Activated CD8-positive, alpha-beta T cell treated with anti-CD3 and anti-CD28 coated beads, Interleukin-2, amount 10 ng/mL, durations not matched to agents 7 days and 5 days (primary cell): ENCODE measurements around the gene CARS2. TPM values are rescaled to one million over a fixed set of nuclear protein-coding genes. Genes with fewer than 3 reads are reported as not detected.
"Not testable (repeated sequence)": the region's sequence is repeated elsewhere in the genome, so short reads cannot be mapped to it uniquely, and the experiment has no call there.

Experiments
- ATAC-seq: fragments of 150-1000 bp; cut with Tn5 transposase; one replicate; pipeline ENCODE4 v1.10.0; 2021; ENCODE audit warnings: moderate library complexity
- CTCF ChIA-PET: fragments of 350-600 bp; sonication (Branson Sonifier 250); formaldehyde crosslinking; loops from one replicate; lab custom pipeline; 2021; ENCODE audit warnings: antibody characterized with exemption; lab: Charles Lee
- POLR2A ChIA-PET: fragments of 350-600 bp; sonication (Branson Sonifier 250); formaldehyde crosslinking; loops from one replicate; lab custom pipeline; 2021; ENCODE audit warnings: antibody characterized with exemption; lab: Charles Lee
- DNase-seq: peaks from one replicate; pipeline ENCODE4 v3.0.0-alpha.2; 2020
- H3K27ac Mint-ChIP-seq: one replicate; pipeline ENCODE4 v1.8.0; 2021; ENCODE audit warnings: mild to moderate bottlenecking, mixed read lengths
- H3K27me3 Mint-ChIP-seq: one replicate; pipeline ENCODE4 v1.8.0; 2021; ENCODE audit warnings: low read depth, mixed read lengths
- H3K36me3 Mint-ChIP-seq: one replicate; pipeline ENCODE4 v1.8.0; 2021; ENCODE audit warnings: low read depth, mixed read lengths
- H3K4me1 Mint-ChIP-seq: one replicate; pipeline ENCODE4 v1.8.0; 2021; ENCODE audit warnings: low read depth, mixed read lengths
- H3K4me3 Mint-ChIP-seq: one replicate; pipeline ENCODE4 v1.8.0; 2021; ENCODE audit warnings: mild to moderate bottlenecking, mixed read lengths
- H3K9me3 Mint-ChIP-seq: one replicate; pipeline ENCODE4 v1.8.0; 2022; ENCODE audit warnings: mixed read lengths; ENCODE audit not compliant: insufficient read depth
- total RNA-seq, 2 experiments: library from RNA; stranded (reverse); gene quantifications; one replicate each; pipeline ENCODE4 v1.2.3, GENCODE V29; 2021

Gene CARS2
- total RNA-seq, 2 experiments from 2014 or later = 73.1 to 79.9 TPM

GRCh38 chr13:110610955-110611595 is 94.8 kb downstream of the CARS2 start:
- Mint-ChIP-seq H3K36me3 (peaks cover 4% of the 10 kb centered on the region), H3K9me3 (peaks cover 4% of the 10 kb centered on the region), H3K4me1 (peaks cover 6% of the 10 kb centered on the region), H3K4me3 (no peak overlapping the region), H3K27ac (no peak overlapping the region), H3K27me3 (peaks cover 4% of the 10 kb centered on the region)
- ATAC-seq (no peak), DNase-seq (no peak)
- ChIA-PET POLR2A (no interaction called here), CTCF (interaction anchor here (0.7 kb wide), 1 partner anchor 10 kb away, joined by 3 read pairs; no protein-coding TSS in a partner anchor)

- DNase-seq (no peak), ATAC-seq (no peak)
- H3K4me1 Mint-ChIP-seq = no peaks in the 10 kb centered on the region
- ChIA-PET POLR2A (no interaction called here), CTCF (no interaction called here)
- no peaks in the 10 kb centered on the region for H3K9me3 Mint-ChIP-seq
- no peak overlapping the region for H3K27ac Mint-ChIP-seq
- H3K36me3 Mint-ChIP-seq = no peaks in the 10 kb centered on the region
- peaks cover 4% of the 10 kb centered on the region for H3K27me3 Mint-ChIP-seq
- H3K4me3 Mint-ChIP-seq = no peak overlapping the region
These were observed 98.2 kb downstream of the CARS2 start for GRCh38 chr13:110607675-110608224.

GRCh38 chr13:110606281-110606680 is 99.6 kb downstream of the CARS2 start:
- POLR2A ChIA-PET, H3K27me3 Mint-ChIP-seq, ATAC-seq, H3K4me1 Mint-ChIP-seq, CTCF ChIA-PET, H3K27ac Mint-ChIP-seq, H3K36me3 Mint-ChIP-seq, H3K9me3 Mint-ChIP-seq, H3K4me3 Mint-ChIP-seq, DNase-seq: not testable (repeated sequence)

GRCh38 chr13:110605132-110605531 is 100.8 kb downstream of the CARS2 start:
- H3K27ac Mint-ChIP-seq = no peak overlapping the region
- no peak for DNase-seq
- H3K4me1 Mint-ChIP-seq = no peaks in the 10 kb centered on the region
- H3K9me3 Mint-ChIP-seq = no peaks in the 10 kb centered on the region
- CTCF ChIA-PET = no interaction called here
- no peak for ATAC-seq
- no peaks in the 10 kb centered on the region for H3K27me3 Mint-ChIP-seq
- H3K36me3 Mint-ChIP-seq = no peaks in the 10 kb centered on the region
- no peak overlapping the region for H3K4me3 Mint-ChIP-seq
- POLR2A ChIA-PET = no interaction called here

GRCh38 chr13:110600980-110601379 is 104.9 kb downstream of the CARS2 start:
- Mint-ChIP-seq H3K4me3 (no peak overlapping the region), H3K4me1 (no peaks in the 10 kb centered on the region), H3K9me3 (no peaks in the 10 kb centered on the region), H3K27me3 (peaks cover 3% of the 10 kb centered on the region), H3K36me3 (no peaks in the 10 kb centered on the region), H3K27ac (no peak overlapping the region)
- DNase-seq = no peak
- ChIA-PET CTCF (interaction anchor here (0.6 kb wide), 1 partner anchor 10 kb away, joined by 3 read pairs; no protein-coding TSS in a partner anchor), POLR2A (interaction anchor here (1.3 kb wide), 1 partner anchor 16 kb away, joined by 3 read pairs; no protein-coding TSS in a partner anchor)
- no peak for ATAC-seq

- Mint-ChIP-seq H3K4me3 (no peak overlapping the region), H3K36me3 (no peaks in the 10 kb centered on the region), H3K27me3 (peaks cover 3% of the 10 kb centered on the region), H3K9me3 (no peaks in the 10 kb centered on the region), H3K27ac (no peak overlapping the region), H3K4me1 (no peaks in the 10 kb centered on the region)
- DNase-seq (no peak), ATAC-seq (no peak)
- ChIA-PET POLR2A (no interaction called here), CTCF (no interaction called here)
These were observed 105.6 kb downstream of the CARS2 start for GRCh38 chr13:110600261-110600819.

- ChIA-PET CTCF (no interaction called here), POLR2A (no interaction called here)
- ATAC-seq (no peak), DNase-seq (no peak)
- Mint-ChIP-seq H3K4me3 (no peak overlapping the region), H3K4me1 (no peaks in the 10 kb centered on the region), H3K36me3 (no peaks in the 10 kb centered on the region), H3K27me3 (peaks cover 4% of the 10 kb centered on the region), H3K27ac (no peak overlapping the region), H3K9me3 (no peaks in the 10 kb centered on the region)
These were observed 108.8 kb downstream of the CARS2 start for GRCh38 chr13:110597041-110597689.

GRCh38 chr13:110593430-110594130 is 112.3 kb downstream of the CARS2 start:
- Mint-ChIP-seq H3K27ac (no peak overlapping the region), H3K27me3 (peaks cover 23% of the 10 kb centered on the region), H3K4me3 (no peak overlapping the region), H3K36me3 (no peaks in the 10 kb centered on the region), H3K9me3 (no peaks in the 10 kb centered on the region), H3K4me1 (no peaks in the 10 kb centered on the region)
- CTCF ChIA-PET = interaction anchor here (0.6 to 1.7 kb wide), 10 partner anchors 22 to 320 kb away, joined by 3 to 6 read pairs (median 4); partner anchors contain the start of genes ING1 and NAXD
- POLR2A ChIA-PET = interaction anchor here (1.0 kb wide), 1 partner anchor 119 kb away, joined by 3 read pairs; no protein-coding TSS in a partner anchor
- peak; percentile 76 for ATAC-seq
- DNase-seq = peak; percentile 30

- Mint-ChIP-seq H3K9me3 (no peaks in the 10 kb centered on the region), H3K36me3 (no peaks in the 10 kb centered on the region), H3K4me3 (no peak overlapping the region), H3K27ac (no peak overlapping the region), H3K4me1 (no peaks in the 10 kb centered on the region), H3K27me3 (peaks cover 29% of the 10 kb centered on the region)
- ATAC-seq = no peak
- ChIA-PET POLR2A (no interaction called here), CTCF (no interaction called here)
- no peak for DNase-seq
These were observed 113.3 kb downstream of the CARS2 start for GRCh38 chr13:110592665-110593064.
